ENCODE measurements around the gene COG7.

- TF ChIP-seq CTCF (IDR thresholded peaks at IDR 0.05; ENCODE audit: low read length), result no peak
- TF ChIP-seq EZH2phosphoT487 (IDR thresholded peaks at IDR 0.05; ENCODE audit: low read length), result no peak
- no peak for TF ChIP-seq EZH2 (optimal IDR thresholded peaks at IDR 0.05; ENCODE audit: low read depth, low read length)
Observed at GRCh38 chr16:23355106-23355670, 97.8 kb downstream of the COG7 start.
